SH-SY5Y (cell line): ENCODE results near the gene TSG101.
A peak's percentile ranks its signal among the peaks of the same experiment; 100 is the strongest.

Experiments used
- GATA2 ChIP-seq: IDR thresholded peaks from 2 replicates; pipeline ENCODE4 v1.6.1; 2011; ENCODE audit warnings: mild to moderate bottlenecking, low read depth, low read length
- GATA3 ChIP-seq: IDR thresholded peaks from 2 replicates; pipeline ENCODE4 v1.6.1; 2011; ENCODE audit warnings: low read depth, mild to moderate bottlenecking, low read length, moderate library complexity

The TSG101 gene

DNA sequence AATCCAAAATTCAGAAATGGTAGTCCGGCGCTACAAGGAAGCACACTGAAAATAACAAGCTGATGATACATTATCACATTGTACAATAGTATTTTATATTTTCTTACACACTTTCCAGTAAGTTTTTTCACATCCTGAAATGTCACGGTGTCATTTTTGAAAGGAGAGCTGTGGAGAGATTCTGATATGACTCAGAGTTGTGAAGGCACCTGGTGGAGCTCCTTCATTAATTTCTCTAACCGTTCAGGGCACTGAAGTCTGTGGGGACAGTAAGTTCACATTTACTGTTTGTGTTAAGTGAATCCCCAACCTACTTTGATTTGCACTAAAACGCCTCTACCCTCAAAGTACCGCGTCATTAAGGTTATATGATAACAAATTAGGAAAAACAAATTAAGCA, 57.8 kb downstream of the TSG101 start:
- TF ChIP-seq GATA3 = no peak
- no peak for TF ChIP-seq GATA2

DNA sequence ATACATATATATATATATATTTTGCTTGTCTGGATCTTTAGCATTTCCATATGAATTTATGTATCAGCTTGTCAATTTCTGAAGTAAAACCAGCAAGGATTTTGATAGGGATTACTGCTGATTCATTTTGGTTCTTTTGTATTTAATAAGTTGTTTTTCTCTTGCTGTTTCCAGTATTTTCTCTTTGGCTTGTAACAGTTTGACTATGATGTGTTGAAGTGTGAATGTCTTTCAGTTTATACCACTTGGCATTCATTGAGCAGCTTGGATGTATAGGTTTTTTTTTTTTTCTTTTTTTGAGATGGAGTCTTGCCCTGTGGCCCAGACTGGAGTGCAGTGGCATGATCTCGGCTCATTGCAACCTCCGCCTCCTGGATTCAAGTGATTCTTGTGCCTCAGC, 58.7 kb downstream of the TSG101 start:
- TF ChIP-seq GATA3 = no peak
- no peak for TF ChIP-seq GATA2

DNA sequence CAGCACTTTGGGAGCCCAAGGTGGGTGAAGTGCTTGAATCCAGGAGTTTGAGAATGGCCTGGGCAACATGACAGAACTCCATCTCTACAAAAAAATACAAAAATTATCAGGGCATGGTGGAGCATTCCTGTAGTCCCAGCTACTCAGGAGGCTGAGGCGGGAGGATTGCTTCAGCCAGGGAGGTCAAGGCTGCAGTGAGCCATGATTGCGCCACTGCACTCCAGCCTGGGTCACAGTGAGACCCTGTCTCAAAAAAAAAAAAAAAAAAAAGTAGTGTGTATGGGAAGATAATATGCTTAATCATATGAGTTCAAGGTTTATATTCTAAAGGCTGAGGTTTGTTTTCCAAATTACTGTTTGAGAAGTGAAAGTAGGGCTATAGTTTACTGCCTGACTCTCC, 60.3 kb downstream of the TSG101 start:
- TF ChIP-seq GATA3 (no peak), GATA2 (no peak)

DNA sequence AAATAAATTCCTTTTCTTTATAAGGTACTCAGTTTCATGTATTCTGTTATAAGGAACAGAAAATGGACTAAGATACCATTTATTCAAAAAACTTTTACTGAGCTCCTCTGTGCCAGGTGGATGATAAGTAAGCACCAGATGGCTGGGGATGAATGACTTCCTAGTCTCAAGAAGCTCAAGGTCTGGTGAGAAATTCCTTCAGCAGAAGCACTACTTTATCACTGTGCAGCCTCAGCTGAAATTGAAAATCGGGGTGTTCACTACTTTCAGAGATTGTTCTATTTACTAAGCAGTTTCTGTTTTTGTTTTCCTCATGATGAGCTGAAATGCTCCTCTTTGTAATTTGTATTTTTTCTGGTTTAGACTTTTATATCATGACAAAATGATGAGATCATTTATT, 63.3 kb downstream of the TSG101 start:
- TF ChIP-seq GATA2 = no peak
- TF ChIP-seq GATA3 = no peak

DNA sequence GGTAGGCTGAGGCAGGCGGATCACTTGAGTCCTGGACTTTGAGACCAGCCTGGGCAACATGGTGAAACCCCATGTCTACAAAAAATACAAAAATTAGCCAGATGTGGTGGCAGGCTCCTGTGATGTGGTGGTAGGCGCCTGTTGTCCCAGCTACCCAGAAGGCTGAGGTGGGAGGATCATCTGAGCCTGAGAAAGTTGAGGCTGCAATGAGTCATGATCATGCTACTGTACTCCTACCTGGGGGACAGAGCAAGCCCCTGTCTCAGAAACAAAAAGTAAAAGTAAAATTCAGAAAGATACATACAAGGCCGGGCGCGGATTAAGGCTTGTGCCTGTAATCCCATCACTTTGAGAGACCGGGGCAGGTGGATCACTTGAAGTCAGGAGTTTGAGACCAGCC, 64.8 kb downstream of the TSG101 start:
- no peak for TF ChIP-seq GATA2

DNA sequence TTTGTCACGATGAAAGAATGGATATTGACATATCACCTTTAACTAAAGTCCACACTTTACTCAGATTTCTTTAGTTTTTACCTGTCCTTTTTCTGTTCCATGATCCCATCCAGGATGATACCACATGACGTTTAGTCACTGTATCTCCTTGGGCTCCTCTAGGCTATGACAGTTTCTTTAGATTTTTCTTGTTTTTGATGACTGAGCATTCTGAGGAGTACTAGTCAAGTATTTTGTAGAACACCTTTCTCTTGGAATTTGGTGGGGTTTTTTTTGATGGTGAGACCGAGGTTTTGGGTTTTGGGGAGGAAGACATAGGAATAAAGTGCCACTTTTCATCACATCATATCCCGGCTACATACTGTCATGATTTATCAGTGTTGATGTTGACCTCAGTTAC, 67.1 kb downstream of the TSG101 start:
- TF ChIP-seq GATA3 (no peak), GATA2 (no peak)

DNA sequence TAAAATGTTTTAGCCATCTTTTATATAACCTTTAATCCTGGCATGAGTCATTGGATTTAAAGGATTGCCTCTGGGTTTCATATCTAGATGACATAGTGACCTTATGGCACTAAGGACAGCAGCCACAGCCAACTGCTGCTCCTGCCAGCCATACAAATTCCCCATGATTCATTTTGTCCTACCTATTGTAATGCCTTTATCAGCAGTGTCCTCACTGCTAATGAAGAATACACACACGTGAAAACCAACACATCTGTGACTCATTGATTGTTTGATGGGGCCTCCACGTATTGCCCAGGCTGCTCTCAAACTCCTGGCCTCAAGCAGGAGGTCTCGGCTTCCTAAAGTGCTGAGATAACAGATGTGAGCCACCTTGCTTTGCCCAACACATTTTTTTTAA, 69.3 kb downstream of the TSG101 start:
- no peak for TF ChIP-seq GATA2
- no peak for TF ChIP-seq GATA3

DNA sequence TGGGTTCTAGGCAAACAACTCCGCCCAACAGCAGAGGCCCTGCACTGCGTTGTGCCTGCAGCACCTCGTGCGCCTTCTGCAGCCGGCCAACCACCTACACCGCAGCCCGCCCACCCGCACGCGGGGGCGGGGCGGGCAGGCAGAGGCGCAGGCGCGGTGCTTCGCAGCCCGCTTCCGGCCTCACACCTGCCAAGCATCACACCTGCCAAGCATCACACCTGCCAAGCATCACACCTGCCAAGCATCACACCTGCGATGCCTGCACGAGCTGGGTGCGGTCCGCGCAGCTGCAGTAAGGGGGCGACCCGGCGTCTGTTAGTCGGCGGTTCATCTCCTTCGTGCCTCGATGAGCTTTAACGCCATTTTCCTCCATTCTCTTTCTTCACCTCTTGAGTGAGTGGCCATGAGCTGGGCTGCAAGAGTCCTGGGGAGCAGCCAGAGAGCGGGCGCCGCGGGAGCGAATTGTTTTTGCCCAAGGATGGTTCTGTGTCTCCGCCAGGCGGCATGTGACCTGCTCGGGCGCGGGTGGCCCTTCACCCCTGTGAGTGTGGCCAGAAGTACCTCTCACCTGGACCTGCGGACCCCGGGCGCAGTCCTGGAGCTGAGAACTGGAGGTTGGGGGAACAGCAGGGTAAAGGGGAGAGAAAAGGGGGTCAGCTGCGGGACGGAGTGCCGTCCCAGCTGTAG, 70.9 kb downstream of the TSG101 start, which contains the start of gene LDHAL6A:
Gene LDHAL6A, plus strand, starts transcription at position 171 of the 687 bp plus-strand sequence. CDS start 825 bp downstream, outside the sequence.
- TF ChIP-seq GATA3 (no peak), GATA2 (no peak)

DNA sequence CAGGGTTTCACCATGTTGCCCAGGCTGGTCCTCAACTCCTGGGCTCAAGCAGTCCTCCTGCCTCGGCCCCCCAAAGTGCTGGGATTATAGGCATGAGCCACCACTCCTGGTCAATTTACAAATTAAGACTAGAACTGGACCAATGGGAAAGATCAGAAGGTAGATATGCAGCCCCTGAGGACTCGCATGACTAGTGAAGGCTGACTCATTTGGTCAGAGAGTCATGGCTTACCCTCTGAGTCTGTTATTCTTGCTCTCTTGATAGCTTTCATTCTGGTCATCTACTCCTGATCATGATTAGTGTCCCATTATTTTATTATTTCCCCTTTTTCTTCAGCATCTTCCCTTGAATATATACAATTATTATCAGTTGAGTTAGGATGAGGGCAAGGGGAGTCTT, 73.8 kb downstream of the TSG101 start:
- no peak for TF ChIP-seq GATA3
- 0 out of 2 replicates have a peak, but pooled peaks have one; percentile 11 for TF ChIP-seq GATA2

DNA sequence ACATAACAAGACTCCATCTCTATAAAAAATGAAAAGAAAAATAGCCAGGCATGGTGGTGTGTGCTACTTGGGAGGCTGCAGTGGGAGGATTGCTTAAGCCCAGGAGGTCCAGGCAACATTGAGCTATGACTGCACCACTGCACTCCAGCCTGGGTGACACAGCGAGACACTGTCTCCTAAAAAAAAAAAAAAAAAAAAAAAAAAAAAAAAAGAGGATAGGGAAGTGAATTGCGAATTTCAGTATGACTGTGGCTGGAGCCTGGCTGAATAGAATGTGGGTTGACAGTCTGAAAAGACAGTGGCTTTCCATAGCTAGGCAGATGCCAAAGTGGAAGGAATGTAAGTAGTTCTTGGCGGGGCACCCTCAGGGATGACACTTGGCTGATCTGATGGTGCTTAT, 77.5 kb downstream of the TSG101 start:
- TF ChIP-seq GATA3 (no peak), GATA2 (no peak)

DNA sequence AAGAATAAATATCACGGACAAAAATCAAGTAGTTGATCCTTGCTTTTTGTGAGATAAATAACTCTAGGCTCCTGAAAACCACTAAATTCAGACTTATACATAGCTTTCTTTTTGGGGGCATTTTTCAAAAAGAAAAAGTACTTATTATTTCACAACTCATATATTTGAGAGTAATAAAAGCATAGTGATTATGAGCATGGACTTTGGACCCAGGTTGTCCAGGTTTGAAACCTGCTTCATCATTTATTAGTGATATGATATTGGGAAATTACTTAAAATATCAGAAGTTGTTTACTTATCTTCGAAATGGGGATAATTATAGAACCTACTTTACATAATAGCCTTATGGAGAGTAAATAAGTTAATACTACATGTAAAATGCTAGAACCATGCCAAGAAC, 88.1 kb downstream of the TSG101 start:
- TF ChIP-seq GATA2 (no peak), GATA3 (no peak)
